ENCODE results near the gene ZBTB33. TPM values are rescaled to one million over a fixed set of nuclear protein-coding genes. Genes with fewer than 3 reads are reported as not detected.

Gene ZBTB33
- total RNA-seq, 6 experiments from 2014 or later, result 7.4 to 11.4 (median 10.1) TPM

GRCh38 chrX:120306630-120307029 is 56.0 kb downstream of the ZBTB33 start:
- no peak overlapping the region for H3K4me3 Mint-ChIP-seq
- no peaks in the 10 kb centered on the region for H3K9me3 Mint-ChIP-seq
- DNase-seq, result no peak
- peaks cover 32% of the 10 kb centered on the region for H3K27me3 Mint-ChIP-seq (ENCODE audit: insufficient read depth)
- H3K27ac Mint-ChIP-seq, result no peak overlapping the region
- TF ChIP-seq, protein P1, sequence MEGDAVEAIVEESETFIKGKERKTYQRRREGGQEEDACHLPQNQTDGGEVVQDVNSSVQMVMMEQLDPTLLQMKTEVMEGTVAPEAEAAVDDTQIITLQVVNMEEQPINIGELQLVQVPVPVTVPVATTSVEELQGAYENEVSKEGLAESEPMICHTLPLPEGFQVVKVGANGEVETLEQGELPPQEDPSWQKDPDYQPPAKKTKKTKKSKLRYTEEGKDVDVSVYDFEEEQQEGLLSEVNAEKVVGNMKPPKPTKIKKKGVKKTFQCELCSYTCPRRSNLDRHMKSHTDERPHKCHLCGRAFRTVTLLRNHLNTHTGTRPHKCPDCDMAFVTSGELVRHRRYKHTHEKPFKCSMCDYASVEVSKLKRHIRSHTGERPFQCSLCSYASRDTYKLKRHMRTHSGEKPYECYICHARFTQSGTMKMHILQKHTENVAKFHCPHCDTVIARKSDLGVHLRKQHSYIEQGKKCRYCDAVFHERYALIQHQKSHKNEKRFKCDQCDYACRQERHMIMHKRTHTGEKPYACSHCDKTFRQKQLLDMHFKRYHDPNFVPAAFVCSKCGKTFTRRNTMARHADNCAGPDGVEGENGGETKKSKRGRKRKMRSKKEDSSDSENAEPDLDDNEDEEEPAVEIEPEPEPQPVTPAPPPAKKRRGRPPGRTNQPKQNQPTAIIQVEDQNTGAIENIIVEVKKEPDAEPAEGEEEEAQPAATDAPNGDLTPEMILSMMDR (IDR thresholded peaks at IDR 0.05), result no peak
- peaks cover 22% of the 10 kb centered on the region for H3K4me1 Mint-ChIP-seq (ENCODE audit: low read depth)
- no peaks in the 10 kb centered on the region for H3K36me3 Mint-ChIP-seq (ENCODE audit: low read depth)

Other genes starting within 250 kb of the ZBTB33 start
- not detected for gene RHOXF2B, start 173.1 kb upstream of the ZBTB33 start, total RNA-seq (2021; fragmentation: NEBNext Ultra II Directional; extraction: Animal tissue kit (Norgen Biotek cat#: 25700))
- gene RHOXF1, start 134.9 kb upstream of the ZBTB33 start, total RNA-seq (2021; fragmentation: NEBNext Ultra II Directional; extraction: Animal tissue kit (Norgen Biotek cat#: 25700)), result not detected
- gene RHOXF2, start 92.2 kb upstream of the ZBTB33 start, total RNA-seq (2021; fragmentation: NEBNext Ultra II Directional; extraction: Animal tissue kit (Norgen Biotek cat#: 25700)), result not detected
- gene TMEM255A, start 60.6 kb downstream of the ZBTB33 start, total RNA-seq (2021; fragmentation: NEBNext Ultra II Directional; extraction: Animal tissue kit (Norgen Biotek cat#: 25700)), result under 1 TPM in 4 of 6 experiments, not detected in 2; 0.20 to 0.56 (median 0.33) TPM
- gene ATP1B4, start 111.3 kb downstream of the ZBTB33 start, total RNA-seq (2021; fragmentation: NEBNext Ultra II Directional; extraction: Animal tissue kit (Norgen Biotek cat#: 25700)), result not detected
- 100 to 1,000 TPM in 5 of 6 experiments, 10 to 100 TPM in 1; 95.6 to 124 (median 114) TPM for gene LAMP2, start 218.5 kb downstream of the ZBTB33 start, total RNA-seq (2021; fragmentation: NEBNext Ultra II Directional; extraction: Animal tissue kit (Norgen Biotek cat#: 25700))